ENCODE data around the gene CCDC9B.

- no peak for TF ChIP-seq EZH2 (IDR thresholded peaks at IDR 0.05; ENCODE audit: insufficient read depth, poor library complexity, severe bottlenecking)
- no peak for TF ChIP-seq EZH2phosphoT487 (IDR thresholded peaks at IDR 0.05; ENCODE audit: insufficient read depth, low read depth)
Observed at GRCh38 chr15:40338041-40338657, 2.6 kb downstream of the CCDC9B start.

All from GM23248 (cell line).